Transverse colon (tissue), 4 donors: ENCODE measurements around the gene PDLIM1. TPM values are rescaled to one million over a fixed set of nuclear protein-coding genes. Genes with fewer than 3 reads are reported as not detected.

Experiments used
- DNase-seq: peaks from one replicate; pipeline ENCODE4 v3.0.0-alpha.2; 2019
- H3K27ac ChIP-seq, 4 donors: fragments of 200-600 bp; sonication (generic); 2 replicates each; pipeline ENCODE4 v1.5.1; 2016 to 2018; ENCODE audit warnings: inconsistent platforms in 4 of 4
- H3K27me3 ChIP-seq: fragments of 200-600 bp; sonication (generic); 2 replicates; pipeline ENCODE4 v1.5.1; 2017; ENCODE audit warnings: inconsistent platforms
- H3K36me3 ChIP-seq, 4 donors: fragments of 200-600 bp; sonication (generic); 2 replicates each; pipeline ENCODE4 v1.5.1; 2017 to 2019; ENCODE audit warnings: inconsistent platforms in 4 of 4
- H3K4me1 ChIP-seq, 4 donors: fragments of 200-600 bp; sonication (generic); 2 replicates each; pipeline ENCODE4 v1.5.1; 2017 to 2020; ENCODE audit warnings: inconsistent platforms in 4 of 4
- H3K4me3 ChIP-seq, 4 donors: fragments of 200-600 bp; sonication (generic); 1 replicate in 1 of 4; 2 replicates in 3 of 4; pipeline versions ENCODE4 v1.5.1 to v1.6.1; 2017 to 2019; ENCODE audit warnings: inconsistent platforms in 4 of 4
- H3K9me3 ChIP-seq, 2 donors: fragments of 200-600 bp; sonication (generic); 2 replicates each; pipeline ENCODE4 v1.5.1; 2017 to 2019; ENCODE audit warnings: inconsistent platforms in 2 of 2
- EP300 ChIP-seq: sonication (generic); formaldehyde crosslinking; IDR thresholded peaks from one replicate; pipeline ENCODE4 v1.6.1; 2017; ENCODE audit warnings: antibody characterized with exemption, low read depth
- POLR2A ChIP-seq: fragments of 450-650 bp; IDR thresholded peaks from one replicate; pipeline ENCODE4 v1.6.1; 2016; ENCODE audit warnings: antibody characterized with exemption, mild to moderate bottlenecking, moderate library complexity
- POLR2AphosphoS5 ChIP-seq, 3 donors: sonication (generic); formaldehyde crosslinking; IDR thresholded peaks; one replicate each; pipeline ENCODE4 v1.6.1; 2016; ENCODE audit warnings: antibody characterized with exemption in 3 of 3
- WGBS, 2 donors: methylation state at CpG; one replicate each; pipeline ENCODE4 v1.1.5; 2018; ENCODE audit warnings: low coverage in 1 of 2; 5-methylcytosine and 5-hydroxymethylcytosine counted together
- in situ Hi-C, 4 donors: fragments of 200-750 bp; cut with MboI; loops; one replicate each; pipeline versions ENCODE4 v1.15.0 to v1.15.1; 2017; ENCODE audit warnings: low sequenced_read_pairs in 3 of 4, low pct_ligation_motif_present in 1 of 4, low pct_unique_long_range_greater_than_20kb in 1 of 4
- intact Hi-C: fragments of 100-400 bp; cut with DNase I; formaldehyde crosslinking; loops from one replicate; pipeline ENCODE4 v1.15.1; 2023; ENCODE audit warnings: low total_unique reads
- total RNA-seq, 4 donors: library from RNA; depleted of rRNA; stranded (reverse); fragments of >200 nt; gene quantifications; one replicate each; pipeline ENCODE4 v1.1.0, GENCODE V29; 2016
- TF ChIP-seq, protein P1 (sequence below), 5 experiments: fragments of 200-600 bp in 3 of 5; fragments of 450-650 bp in 2 of 5; sonication (generic) in 3 of 5; IDR thresholded peaks; 1 replicate in 2 of 5; 2 replicates in 3 of 5; pipeline ENCODE4 v1.5.1; 2016 to 2017; ENCODE audit warnings: antibody characterized with exemption in 5 of 5, inconsistent platforms in 3 of 5, mild to moderate bottlenecking in 2 of 5, moderate library complexity in 1 of 5

Gene PDLIM1
- total RNA-seq, 4 donors from 2014 or later: 201 to 259 (median 225) TPM

DNA sequence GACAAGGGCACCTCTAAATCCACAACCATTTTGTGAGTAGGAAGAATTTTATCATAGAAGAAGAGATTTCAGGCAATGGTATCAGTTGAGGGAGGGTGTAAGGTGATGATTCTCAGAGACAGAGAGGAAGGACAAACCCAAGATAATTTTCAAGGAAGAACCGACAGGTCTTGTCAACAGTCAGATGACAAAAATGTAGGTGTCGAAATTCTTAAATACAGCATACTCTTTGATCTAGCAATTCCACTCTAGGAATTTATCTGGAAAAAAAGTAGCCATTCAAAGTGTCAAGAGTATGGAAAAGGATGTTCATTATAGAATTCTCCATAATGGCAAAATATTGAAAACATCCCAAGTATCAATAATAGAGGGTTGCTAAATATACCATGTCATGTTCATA lies 14.2 kb upstream of the PDLIM1 start:
- no peaks in the 10 kb centered on the region for H3K27me3 ChIP-seq
- H3K4me3 ChIP-seq: no peak overlapping the region
- WGBS, 2 donors: 90 to 93% methylated on average over 2 of the region's 2 CpGs
- TF ChIP-seq EP300 (no peak), POLR2A (no peak), POLR2AphosphoS5 (IDR thresholded peaks at IDR 0.05) (no peak)
- TF ChIP-seq, protein P1, sequence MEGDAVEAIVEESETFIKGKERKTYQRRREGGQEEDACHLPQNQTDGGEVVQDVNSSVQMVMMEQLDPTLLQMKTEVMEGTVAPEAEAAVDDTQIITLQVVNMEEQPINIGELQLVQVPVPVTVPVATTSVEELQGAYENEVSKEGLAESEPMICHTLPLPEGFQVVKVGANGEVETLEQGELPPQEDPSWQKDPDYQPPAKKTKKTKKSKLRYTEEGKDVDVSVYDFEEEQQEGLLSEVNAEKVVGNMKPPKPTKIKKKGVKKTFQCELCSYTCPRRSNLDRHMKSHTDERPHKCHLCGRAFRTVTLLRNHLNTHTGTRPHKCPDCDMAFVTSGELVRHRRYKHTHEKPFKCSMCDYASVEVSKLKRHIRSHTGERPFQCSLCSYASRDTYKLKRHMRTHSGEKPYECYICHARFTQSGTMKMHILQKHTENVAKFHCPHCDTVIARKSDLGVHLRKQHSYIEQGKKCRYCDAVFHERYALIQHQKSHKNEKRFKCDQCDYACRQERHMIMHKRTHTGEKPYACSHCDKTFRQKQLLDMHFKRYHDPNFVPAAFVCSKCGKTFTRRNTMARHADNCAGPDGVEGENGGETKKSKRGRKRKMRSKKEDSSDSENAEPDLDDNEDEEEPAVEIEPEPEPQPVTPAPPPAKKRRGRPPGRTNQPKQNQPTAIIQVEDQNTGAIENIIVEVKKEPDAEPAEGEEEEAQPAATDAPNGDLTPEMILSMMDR (IDR thresholded peaks at IDR 0.05): no peak
- H3K9me3 ChIP-seq: no peaks in the 10 kb centered on the region
- no peaks in the 10 kb centered on the region for H3K36me3 ChIP-seq
- H3K27ac ChIP-seq: no peak overlapping the region
- peaks cover 6 to 40% (median 21%) of the 10 kb centered on the region in 4 donors for H3K4me1 ChIP-seq
- intact Hi-C loops: no loop called here
- DNase-seq: no peak
- in situ Hi-C loops: no loop called here

DNA sequence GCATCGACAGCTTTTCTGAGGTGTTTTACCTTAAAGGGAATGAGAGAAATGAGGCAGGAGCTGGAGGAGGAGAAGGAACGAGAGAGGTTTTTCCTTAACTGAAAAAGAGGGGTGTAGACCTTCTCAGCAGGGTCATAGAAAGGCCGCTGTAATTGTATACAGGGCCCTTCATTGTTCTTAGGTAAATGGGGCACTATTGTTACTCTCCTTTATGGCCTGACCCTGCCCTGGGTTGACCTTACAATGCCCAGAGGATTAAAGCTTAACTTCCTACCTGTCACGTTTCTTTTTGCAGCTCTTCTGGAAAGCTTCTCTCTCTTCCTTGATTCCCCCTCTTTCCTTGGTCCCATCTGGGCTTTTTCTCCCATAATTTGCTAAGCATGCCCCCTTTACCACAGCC lies 13.7 kb upstream of the PDLIM1 start:
- Histone ChIP-seq H3K27ac (peak overlapping the region in 1 of 4 donors; percentile 14), H3K4me3 (no peak overlapping the region), H3K36me3 (no peaks in the 10 kb centered on the region), H3K9me3 (no peaks in the 10 kb centered on the region), H3K27me3 (no peaks in the 10 kb centered on the region), H3K4me1 (peaks cover 3 to 34% (median 18%) of the 10 kb centered on the region in 4 donors)
- TF ChIP-seq, protein P1 (IDR thresholded peaks at IDR 0.05): no peak
- TF ChIP-seq POLR2AphosphoS5 (IDR thresholded peaks at IDR 0.05): no peak
- no peak for TF ChIP-seq EP300
- no peak for TF ChIP-seq POLR2A
- DNase-seq: no peak
- in situ Hi-C loops: no loop called here
- intact Hi-C loops: no loop called here
- 41 to 61% methylated on average over 4 of the region's 4 CpGs for WGBS, 2 donors

- Histone ChIP-seq H3K4me1 (peaks cover 3 to 29% (median 13%) of the 10 kb centered on the region in 4 donors), H3K4me3 (no peak overlapping the region), H3K36me3 (no peaks in the 10 kb centered on the region), H3K27ac (peak overlapping the region in 1 of 4 donors; percentile 14), H3K27me3 (no peaks in the 10 kb centered on the region), H3K9me3 (no peaks in the 10 kb centered on the region)
- 75 to 97% methylated on average over 1 of the region's 1 CpG for WGBS, 2 donors
- no peak for DNase-seq
- intact Hi-C loops: no loop called here
- in situ Hi-C loops: no loop called here
- TF ChIP-seq POLR2A (no peak), EP300 (no peak)
- TF ChIP-seq, protein P1 (IDR thresholded peaks at IDR 0.05): no peak
Observed at GRCh38 chr10:95303950-95304349, 13.1 kb upstream of the PDLIM1 start.

- Histone ChIP-seq H3K4me1 (peaks cover 2 to 25% (median 10%) of the 10 kb centered on the region in 4 donors), H3K36me3 (no peaks in the 10 kb centered on the region), H3K4me3 (no peak overlapping the region), H3K27me3 (no peaks in the 10 kb centered on the region), H3K9me3 (no peaks in the 10 kb centered on the region), H3K27ac (no peak overlapping the region)
- no peak for TF ChIP-seq POLR2A
- no peak for TF ChIP-seq EP300
- TF ChIP-seq, protein P1 (IDR thresholded peaks at IDR 0.05): no peak
- TF ChIP-seq POLR2AphosphoS5 (IDR thresholded peaks at IDR 0.05): no peak
- DNase-seq: no peak
- intact Hi-C loops: no loop called here
- WGBS, 2 donors: 88 to 91% methylated on average over 8 of the region's 8 CpGs
- in situ Hi-C loops: no loop called here
Observed at GRCh38 chr10:95303535-95303934, 12.7 kb upstream of the PDLIM1 start.
